Measurements from ENCODE around the gene RIOK3.

DNA sequence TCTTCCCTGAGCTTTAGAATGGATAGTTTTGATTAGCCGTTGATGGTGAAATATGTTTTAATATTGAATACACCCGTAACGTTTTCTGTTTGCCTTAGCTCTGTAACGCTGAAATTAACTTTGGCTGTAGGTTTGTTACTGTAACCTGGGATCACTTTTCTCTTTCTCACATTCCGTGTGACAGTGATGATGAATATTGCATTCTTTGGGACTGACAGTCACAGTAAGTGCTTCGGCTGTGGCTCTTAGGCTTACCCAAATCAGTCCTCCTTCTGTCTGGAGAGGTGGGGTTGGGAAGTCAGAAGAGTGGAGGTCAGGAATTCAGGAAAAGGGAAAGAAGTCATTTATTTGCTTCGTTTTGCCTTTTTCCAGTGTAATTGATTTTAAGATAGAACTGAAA lies 68.2 kb downstream of the RIOK3 start:
- no peak for TF ChIP-seq EZH2 (IDR thresholded peaks at IDR 0.05; ENCODE audit: low read length, unreplicated experiment)
- TF ChIP-seq, protein P1, sequence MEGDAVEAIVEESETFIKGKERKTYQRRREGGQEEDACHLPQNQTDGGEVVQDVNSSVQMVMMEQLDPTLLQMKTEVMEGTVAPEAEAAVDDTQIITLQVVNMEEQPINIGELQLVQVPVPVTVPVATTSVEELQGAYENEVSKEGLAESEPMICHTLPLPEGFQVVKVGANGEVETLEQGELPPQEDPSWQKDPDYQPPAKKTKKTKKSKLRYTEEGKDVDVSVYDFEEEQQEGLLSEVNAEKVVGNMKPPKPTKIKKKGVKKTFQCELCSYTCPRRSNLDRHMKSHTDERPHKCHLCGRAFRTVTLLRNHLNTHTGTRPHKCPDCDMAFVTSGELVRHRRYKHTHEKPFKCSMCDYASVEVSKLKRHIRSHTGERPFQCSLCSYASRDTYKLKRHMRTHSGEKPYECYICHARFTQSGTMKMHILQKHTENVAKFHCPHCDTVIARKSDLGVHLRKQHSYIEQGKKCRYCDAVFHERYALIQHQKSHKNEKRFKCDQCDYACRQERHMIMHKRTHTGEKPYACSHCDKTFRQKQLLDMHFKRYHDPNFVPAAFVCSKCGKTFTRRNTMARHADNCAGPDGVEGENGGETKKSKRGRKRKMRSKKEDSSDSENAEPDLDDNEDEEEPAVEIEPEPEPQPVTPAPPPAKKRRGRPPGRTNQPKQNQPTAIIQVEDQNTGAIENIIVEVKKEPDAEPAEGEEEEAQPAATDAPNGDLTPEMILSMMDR (conservative IDR thresholded peaks at IDR 0.05; ENCODE audit: low read depth, low read length) = no peak
